HEK293 (cell line): ENCODE results near the gene MALRD1.

Experiments
- CTCF ChIP-seq: fragments of 450-650 bp; formaldehyde crosslinking; IDR thresholded peaks from 2 replicates; pipeline ENCODE4 v1.5.1; 2016; ENCODE audit warnings: missing biosample characterization, missing genetic modification characterization
- GFI1B ChIP-seq: fragments of 450-650 bp; formaldehyde crosslinking; IDR thresholded peaks from 2 replicates; pipeline ENCODE4 v1.5.1; 2016; ENCODE audit warnings: missing biosample characterization, missing genetic modification characterization
- KLF16 ChIP-seq: fragments of 450-650 bp; formaldehyde crosslinking; IDR thresholded peaks from 2 replicates; pipeline ENCODE4 v1.5.1; 2017; ENCODE audit warnings: missing biosample characterization, missing genetic modification characterization
- SP2 ChIP-seq: fragments of 450-650 bp; formaldehyde crosslinking; IDR thresholded peaks from 2 replicates; pipeline ENCODE4 v1.5.1; 2016; ENCODE audit warnings: missing biosample characterization, missing genetic modification characterization
- ZNF112 ChIP-seq: fragments of 450-650 bp; formaldehyde crosslinking; IDR thresholded peaks from 2 replicates; pipeline ENCODE4 v1.5.0; 2017; ENCODE audit warnings: missing biosample characterization, missing genetic modification characterization
- ZNF174 ChIP-seq: fragments of 450-650 bp; formaldehyde crosslinking; IDR thresholded peaks from 2 replicates; pipeline ENCODE4 v1.5.0; 2017; ENCODE audit warnings: missing biosample characterization, mild to moderate bottlenecking, missing genetic modification characterization
- ZNF350 ChIP-seq: fragments of 450-650 bp; formaldehyde crosslinking; IDR thresholded peaks from 2 replicates; pipeline ENCODE4 v1.5.0; 2017; ENCODE audit warnings: missing biosample characterization, mild to moderate bottlenecking, missing genetic modification characterization
- ZNF449 ChIP-seq: fragments of 450-650 bp; formaldehyde crosslinking; IDR thresholded peaks from 2 replicates; pipeline ENCODE4 v1.5.1; 2017; ENCODE audit warnings: missing biosample characterization, mild to moderate bottlenecking, missing genetic modification characterization, moderate library complexity
- ZNF473 ChIP-seq: fragments of 450-650 bp; formaldehyde crosslinking; IDR thresholded peaks from 2 replicates; pipeline ENCODE4 v1.5.1; 2017; ENCODE audit warnings: missing biosample characterization, missing genetic modification characterization
- ZNF561 ChIP-seq: fragments of 450-650 bp; IDR thresholded peaks from 2 replicates; pipeline ENCODE4 v1.5.1; 2018; ENCODE audit warnings: missing biosample characterization, missing genetic modification characterization, borderline replicate concordance
- ZNF785 ChIP-seq: fragments of 450-650 bp; formaldehyde crosslinking; IDR thresholded peaks from 2 replicates; pipeline ENCODE4 v1.5.1; 2016; ENCODE audit warnings: missing biosample characterization, missing genetic modification characterization

GRCh38 chr10:19705250-19705649 lies 656.6 kb downstream of the MALRD1 start:
- TF ChIP-seq CTCF (tag by site-specific recombination) = no peak
- TF ChIP-seq ZNF473 = no peak
- no peak for TF ChIP-seq KLF16 (tag by site-specific recombination)
- no peak for TF ChIP-seq ZNF174 (tag by site-specific recombination)
- no peak for TF ChIP-seq SP2 (tag by site-specific recombination)
- no peak for TF ChIP-seq ZNF785 (tag by site-specific recombination)
- TF ChIP-seq ZNF350 (tag by site-specific recombination) = no peak
- no peak for TF ChIP-seq ZNF112
- TF ChIP-seq ZNF561 (tag by site-specific recombination) = no peak
- no peak for TF ChIP-seq ZNF449 (tag by site-specific recombination)
- no peak for TF ChIP-seq GFI1B (tag by site-specific recombination)
